HCT116 (cell line): ENCODE results near the gene C9orf72. TPM values are rescaled to one million over a fixed set of nuclear protein-coding genes. Genes with fewer than 3 reads are reported as not detected.

Experiments used
- ATAC-seq: fragments of 200-7000 bp; cut with Tn5 transposase; 2 replicates; pipeline ENCODE4 v1.9.1; 2020; ENCODE audit warnings: mild to moderate bottlenecking, moderate library complexity
- BruUV-seq: library from RNA; stranded (reverse); fragments of 400-500 nt; replicated peaks from 2 replicates; lab custom pipeline; 2021; lab: Mats Ljungman, UMichigan
- CTCF ChIA-PET: fragments of 300-600 bp; sonication (Branson Sonifier 250); formaldehyde crosslinking; loops from one replicate; lab custom pipeline; 2021; ENCODE audit warnings: antibody characterized with exemption; lab: Charles Lee
- POLR2A ChIA-PET: fragments of 300-600, 350-600 bp; sonication (Branson Sonifier 250); formaldehyde crosslinking; loops from one replicate; lab custom pipeline; 2021; ENCODE audit warnings: antibody characterized with exemption; lab: Charles Lee
- RAD21 ChIA-PET, 2 experiments: fragments of 300-600 bp; sonication (Branson Sonifier 250); formaldehyde crosslinking; loops; one replicate each; lab custom pipeline; 2023; ENCODE audit warnings: low total read pairs in 2 of 2; ENCODE audit not compliant: uncharacterized antibody in 2 of 2, unreplicated experiment in 2 of 2, low non-redundant PET in 1 of 2; lab: Charles Lee
- DNase-seq: peaks from one replicate; pipeline ENCODE4 v3.0.0-alpha.2; 2010; ENCODE audit warnings: low read depth, low spot score
- H2AFZ ChIP-seq: fragments of 200-600 bp; shearing (Covaris generic), sonication (generic); 2 replicates; pipeline ENCODE4 v1.6.1; 2017; ENCODE audit warnings: low read depth, mixed run types, mixed read lengths, antibody characterized with exemption, low read length; ENCODE audit not compliant: poor library complexity, severe bottlenecking
- H3K27ac ChIP-seq: 2 replicates; pipeline ENCODE4 v1.5.1; 2012; ENCODE audit warnings: low read depth, low read length
- H3K27me3 ChIP-seq: fragments of 200-600 bp; sonication (generic); 2 replicates; pipeline ENCODE4 v1.6.1; 2016; ENCODE audit warnings: mixed run types, low read length, mixed read lengths; ENCODE audit not compliant: insufficient read depth
- H3K36me3 ChIP-seq, 2 experiments: fragments of 200-500 bp in 1 of 2; fragments of 200-600 bp in 1 of 2; sonication (Bioruptor generic) in 1 of 2; sonication (generic) in 1 of 2; 2 replicates each; pipeline versions ENCODE4 v1.5.1 to v1.6.1; 2014 to 2016; ENCODE audit warnings: low read length in 2 of 2, inconsistent platforms in 1 of 2, mixed read lengths in 1 of 2, mixed run types in 1 of 2; ENCODE audit not compliant: insufficient read depth in 2 of 2, control insufficient read depth in 1 of 2
- H3K4me1 ChIP-seq, 2 experiments: fragments of 200-600 bp in 1 of 2; sonication (generic) in 1 of 2; 2 replicates each; pipeline versions ENCODE4 v1.5.1 to v1.6.1; 2012 to 2017; ENCODE audit warnings: low read length in 2 of 2, inconsistent platforms in 1 of 2, mild to moderate bottlenecking in 1 of 2, mixed read lengths in 1 of 2, mixed run types in 1 of 2, moderate library complexity in 1 of 2; ENCODE audit not compliant: insufficient read depth in 2 of 2, control insufficient read depth in 1 of 2
- H3K4me2 ChIP-seq: fragments of 200-600 bp; sonication (generic); 2 replicates; pipeline ENCODE4 v1.6.1; 2017; ENCODE audit warnings: mixed run types, low read length, mixed read lengths
- H3K4me3 ChIP-seq, 2 experiments: fragments of 200-600 bp in 1 of 2; sonication (generic) in 1 of 2; replicated peaks in 1 of 2; 2 replicates each; pipeline ENCODE4 v1.5.1; 2011 to 2016; ENCODE audit warnings: low read length in 2 of 2, control low read depth in 1 of 2, low read depth in 1 of 2, mild to moderate bottlenecking in 1 of 2, mixed read lengths in 1 of 2, mixed run types in 1 of 2
- H3K79me2 ChIP-seq: fragments of 200-600 bp; sonication (generic); 2 replicates; pipeline ENCODE4 v1.6.1; 2017; ENCODE audit warnings: mild to moderate bottlenecking, mixed run types, low read length, moderate library complexity, mixed read lengths; ENCODE audit not compliant: insufficient read depth
- H3K9ac ChIP-seq: fragments of 200-600 bp; sonication (generic); 2 replicates; pipeline ENCODE4 v1.6.1; 2016; ENCODE audit warnings: low read length, mixed read lengths
- H3K9me2 ChIP-seq: fragments of 200-600 bp; sonication (generic), shearing (Covaris generic); 2 replicates; pipeline ENCODE4 v1.6.1; 2017; ENCODE audit warnings: mixed run types, mild to moderate bottlenecking, moderate library complexity; ENCODE audit not compliant: insufficient read depth
- H3K9me3 ChIP-seq, 2 experiments: fragments of 200-500 bp in 1 of 2; fragments of 200-600 bp in 1 of 2; sonication (Bioruptor generic) in 1 of 2; sonication (generic) in 1 of 2; 2 replicates each; pipeline ENCODE4 v1.6.1; 2014 to 2017; ENCODE audit warnings: low read length in 2 of 2, mixed read lengths in 2 of 2, inconsistent platforms in 1 of 2, low read depth in 1 of 2, mild to moderate bottlenecking in 1 of 2, mixed run types in 1 of 2, moderate library complexity in 1 of 2; ENCODE audit not compliant: control insufficient read depth in 1 of 2, insufficient read depth in 1 of 2
- H4K20me1 ChIP-seq: fragments of 200-600 bp; sonication (generic), shearing (Covaris generic); 2 replicates; pipeline ENCODE4 v1.6.1; 2017; ENCODE audit warnings: mixed run types, mild to moderate bottlenecking, moderate library complexity; ENCODE audit not compliant: insufficient read depth
- CEBPB ChIP-seq: IDR thresholded peaks from 2 replicates; pipeline ENCODE4 v1.6.1; 2012; ENCODE audit warnings: low read depth
- EZH2 ChIP-seq: fragments of 200-600 bp; sonication (generic); IDR thresholded peaks from 2 replicates; pipeline ENCODE4 v1.6.1; 2017; ENCODE audit warnings: antibody characterized with exemption, mixed run types
- EZH2phosphoT487 ChIP-seq: fragments of 200-600 bp; IDR thresholded peaks from 2 replicates; pipeline ENCODE4 v1.6.1; 2018; ENCODE audit warnings: antibody characterized with exemption, borderline replicate concordance
- FOSL1 ChIP-seq: IDR thresholded peaks from 2 replicates; pipeline ENCODE4 v1.6.1; 2012; ENCODE audit warnings: low read depth
- JUND ChIP-seq: IDR thresholded peaks from 2 replicates; pipeline ENCODE4 v1.6.1; 2012
- POLR2A ChIP-seq: IDR thresholded peaks from 2 replicates; pipeline ENCODE4 v1.7.0; 2011; ENCODE audit warnings: borderline replicate concordance; ENCODE audit not compliant: insufficient read depth, insufficient read length; ENCODE audit errors: extremely low read depth
- SIN3A ChIP-seq: IDR thresholded peaks from 2 replicates; pipeline ENCODE4 v1.6.1; 2012; ENCODE audit warnings: low read depth
- SP1 ChIP-seq: IDR thresholded peaks from 2 replicates; pipeline ENCODE4 v1.6.1; 2012; ENCODE audit warnings: low read depth
- TCF7L2 ChIP-seq: IDR thresholded peaks from 2 replicates; pipeline ENCODE4 v1.7.0; 2011; ENCODE audit warnings: borderline replicate concordance, inconsistent platforms; ENCODE audit not compliant: insufficient read depth, insufficient read length; ENCODE audit errors: extremely low read depth
- intact Hi-C: fragments of 100-400 bp; cut with micrococcal nuclease; formaldehyde crosslinking; loops from 2 replicates; pipeline ENCODE4 v1.10.0; 2022
- total RNA-seq: library from RNA; stranded (reverse); gene quantifications from one replicate; pipeline ENCODE4 v1.2.1, GENCODE V29; 2021; ENCODE audit not compliant: unreplicated experiment
- TF ChIP-seq, protein P1 (sequence below): IDR thresholded peaks from 2 replicates; pipeline ENCODE4 v1.6.1; 2012; ENCODE audit warnings: low read depth
- TF ChIP-seq, protein P2 (sequence below): IDR thresholded peaks from 2 replicates; pipeline ENCODE4 v1.6.1; 2012

C9orf72 gene
- total RNA-seq, 1 experiment from 2014 or later = 12.0 TPM

DNA sequence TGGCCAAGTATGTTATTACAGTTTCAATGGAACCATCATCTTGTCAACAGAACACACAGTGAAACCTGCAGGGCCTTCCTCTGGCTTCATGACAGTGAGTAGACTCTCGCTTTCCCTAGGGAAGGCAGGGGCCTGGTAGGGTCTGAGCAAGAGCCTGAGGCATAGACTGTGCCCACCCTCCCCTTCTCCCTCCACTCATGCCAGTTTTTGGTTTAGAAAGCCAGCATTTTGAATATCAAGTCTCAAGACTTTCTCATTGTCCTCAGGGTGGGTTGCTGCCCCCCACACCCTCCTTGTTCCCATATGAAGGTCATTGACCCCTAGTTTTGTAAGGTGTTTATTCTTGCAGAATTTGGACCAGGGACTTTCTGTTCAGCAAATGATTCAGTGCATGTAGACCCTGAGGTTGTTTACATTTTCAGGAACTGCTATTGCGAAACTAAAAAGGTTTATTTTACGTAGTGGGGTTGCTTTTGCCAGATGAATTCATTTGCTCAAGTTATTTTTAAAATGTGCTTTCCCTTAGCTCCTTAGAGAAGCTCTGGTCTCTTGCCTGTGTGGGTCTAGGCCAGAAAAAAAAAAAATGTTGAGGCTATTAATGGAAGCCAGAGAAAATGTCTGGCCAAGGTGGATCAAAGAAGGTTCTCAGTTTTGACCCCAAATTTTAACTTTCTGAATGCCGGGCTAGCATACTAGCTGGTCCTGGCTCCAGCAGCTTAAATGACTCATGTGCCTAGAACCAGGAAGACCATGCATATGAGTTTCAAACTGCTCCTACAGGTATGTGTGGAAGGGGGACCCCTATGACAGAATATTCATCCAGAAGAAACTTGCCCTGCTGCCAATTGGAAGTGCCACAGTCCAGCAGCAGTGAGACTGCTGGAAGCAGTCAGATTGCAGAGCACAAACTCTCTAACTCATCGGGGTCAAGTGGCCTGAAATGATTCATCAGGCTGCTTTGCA, 33.5 kb downstream of the C9orf72 start (continued):
- TF ChIP-seq EZH2phosphoT487 = no peak
- TF ChIP-seq SP1 = no peak
- no peak for TF ChIP-seq EZH2
- no peak for TF ChIP-seq JUND
- TF ChIP-seq FOSL1 = no peak
- TF ChIP-seq TCF7L2 = no peak

DNA sequence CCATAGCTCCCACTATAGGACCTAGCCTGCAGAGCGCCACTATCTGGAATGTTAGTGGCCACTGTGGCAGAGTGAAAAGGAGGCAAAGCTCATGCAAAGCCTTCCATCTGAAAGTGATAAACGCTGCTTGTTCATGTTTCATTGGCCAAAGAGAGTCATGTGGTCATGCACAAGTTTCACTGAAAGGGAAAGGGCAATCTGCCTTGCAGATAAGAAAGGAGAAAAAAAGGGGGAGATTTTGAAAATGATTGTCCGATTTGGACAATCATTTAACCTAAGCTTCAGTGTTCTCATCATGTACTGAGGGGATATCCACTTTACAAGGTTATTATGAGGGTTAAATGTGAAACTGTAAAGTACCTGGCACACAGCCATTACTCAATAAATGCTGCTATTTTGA, 34.6 kb downstream of the C9orf72 start:
- H3K9me3 ChIP-seq = no peaks in the 10 kb centered on the region
- DNase-seq = no peak
- intact Hi-C loops = no loop called here
- no peaks in the 10 kb centered on the region for H3K9me2 ChIP-seq
- H4K20me1 ChIP-seq = no peaks in the 10 kb centered on the region
- ATAC-seq = no peak
- H3K4me2 ChIP-seq = no peak overlapping the region
- H3K4me3 ChIP-seq = no peak overlapping the region
- H3K27ac ChIP-seq = no peak overlapping the region
- no peaks in the 10 kb centered on the region; a peak in 1 of 4 replicates for H3K36me3 ChIP-seq
- ChIA-PET POLR2A (no interaction called here), RAD21 (no interaction called here), CTCF (interaction anchor here (1.3 kb wide), 1 partner anchor 205 kb away, joined by 3 read pairs; no protein-coding TSS in a partner anchor)
- H3K79me2 ChIP-seq = no peaks in the 10 kb centered on the region
- BruUV-seq = no TSS peak
- TF ChIP-seq, protein P1, sequence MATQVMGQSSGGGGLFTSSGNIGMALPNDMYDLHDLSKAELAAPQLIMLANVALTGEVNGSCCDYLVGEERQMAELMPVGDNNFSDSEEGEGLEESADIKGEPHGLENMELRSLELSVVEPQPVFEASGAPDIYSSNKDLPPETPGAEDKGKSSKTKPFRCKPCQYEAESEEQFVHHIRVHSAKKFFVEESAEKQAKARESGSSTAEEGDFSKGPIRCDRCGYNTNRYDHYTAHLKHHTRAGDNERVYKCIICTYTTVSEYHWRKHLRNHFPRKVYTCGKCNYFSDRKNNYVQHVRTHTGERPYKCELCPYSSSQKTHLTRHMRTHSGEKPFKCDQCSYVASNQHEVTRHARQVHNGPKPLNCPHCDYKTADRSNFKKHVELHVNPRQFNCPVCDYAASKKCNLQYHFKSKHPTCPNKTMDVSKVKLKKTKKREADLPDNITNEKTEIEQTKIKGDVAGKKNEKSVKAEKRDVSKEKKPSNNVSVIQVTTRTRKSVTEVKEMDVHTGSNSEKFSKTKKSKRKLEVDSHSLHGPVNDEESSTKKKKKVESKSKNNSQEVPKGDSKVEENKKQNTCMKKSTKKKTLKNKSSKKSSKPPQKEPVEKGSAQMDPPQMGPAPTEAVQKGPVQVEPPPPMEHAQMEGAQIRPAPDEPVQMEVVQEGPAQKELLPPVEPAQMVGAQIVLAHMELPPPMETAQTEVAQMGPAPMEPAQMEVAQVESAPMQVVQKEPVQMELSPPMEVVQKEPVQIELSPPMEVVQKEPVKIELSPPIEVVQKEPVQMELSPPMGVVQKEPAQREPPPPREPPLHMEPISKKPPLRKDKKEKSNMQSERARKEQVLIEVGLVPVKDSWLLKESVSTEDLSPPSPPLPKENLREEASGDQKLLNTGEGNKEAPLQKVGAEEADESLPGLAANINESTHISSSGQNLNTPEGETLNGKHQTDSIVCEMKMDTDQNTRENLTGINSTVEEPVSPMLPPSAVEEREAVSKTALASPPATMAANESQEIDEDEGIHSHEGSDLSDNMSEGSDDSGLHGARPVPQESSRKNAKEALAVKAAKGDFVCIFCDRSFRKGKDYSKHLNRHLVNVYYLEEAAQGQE = no peak
- TF ChIP-seq, protein P2, sequence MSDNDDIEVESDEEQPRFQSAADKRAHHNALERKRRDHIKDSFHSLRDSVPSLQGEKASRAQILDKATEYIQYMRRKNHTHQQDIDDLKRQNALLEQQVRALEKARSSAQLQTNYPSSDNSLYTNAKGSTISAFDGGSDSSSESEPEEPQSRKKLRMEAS = no peak
- TF ChIP-seq CEBPB (no peak), SP1 (no peak), FOSL1 (no peak), POLR2A (no peak), SIN3A (no peak)
- no peak overlapping the region for H3K9ac ChIP-seq
- no peaks in the 10 kb centered on the region for H3K27me3 ChIP-seq
- H2AFZ ChIP-seq = no peak overlapping the region
- H3K4me1 ChIP-seq = no peaks in the 10 kb centered on the region
